H7 (cell line): ENCODE measurements around the gene KIAA0232. TPM values are rescaled to one million over a fixed set of nuclear protein-coding genes. Genes with fewer than 3 reads are reported as not detected.

Experiments used
- DNase-seq: peaks from one replicate; pipeline ENCODE4 v3.0.0; 2012
- H3K27me3 ChIP-seq: 2 replicates; pipeline ENCODE4 v1.6.0; 2011; ENCODE audit warnings: mild to moderate bottlenecking, low read length; ENCODE audit not compliant: control insufficient read depth, insufficient read depth
- H3K36me3 ChIP-seq: replicated peaks from 2 replicates; pipeline ENCODE4 v1.5.1; 2011; ENCODE audit warnings: low read length; ENCODE audit not compliant: control insufficient read depth, insufficient read depth
- H3K4me3 ChIP-seq: 2 replicates; pipeline ENCODE4 v1.5.1; 2011; ENCODE audit warnings: low read depth, mild to moderate bottlenecking, control low read depth, low read length, moderate library complexity; ENCODE audit not compliant: insufficient read depth
- total RNA-seq: library from RNA; depleted of rRNA; stranded (reverse); fragments of >200 nt; shearing (Covaris generic); gene quantifications from 2 replicates; pipeline ENCODE4 v1.2.3, GENCODE V29; 2014

KIAA0232 gene
- total RNA-seq, 1 experiment from 2014 or later, result 11.5 TPM

DNA sequence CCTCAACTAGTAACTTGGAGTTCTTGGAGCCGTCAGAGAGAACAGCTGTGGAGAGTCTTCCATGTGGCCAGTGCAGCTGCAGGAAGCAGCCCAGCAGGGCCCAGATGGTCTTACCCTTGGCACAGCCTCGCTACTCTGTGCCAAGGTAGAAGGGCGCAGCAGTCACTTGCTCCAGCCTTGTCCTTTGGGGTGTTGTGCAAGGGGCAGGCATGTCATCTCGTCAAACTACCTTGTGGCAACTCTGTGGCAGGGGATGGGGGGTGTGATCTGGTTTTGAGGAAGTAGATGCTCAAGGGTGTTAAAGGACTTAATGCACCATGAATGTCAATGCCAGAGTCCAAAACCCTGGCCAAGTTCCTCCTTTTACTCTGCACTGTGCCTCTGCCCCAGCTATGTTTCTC lies 92.9 kb downstream of the KIAA0232 start:
- H3K36me3 ChIP-seq, result peaks cover 24% of the 10 kb centered on the region
- no peaks in the 10 kb centered on the region for H3K27me3 ChIP-seq
- no peak overlapping the region for H3K4me3 ChIP-seq
- DNase-seq, result no peak

GRCh38 chr4:6876440-6876839 lies 93.9 kb downstream of the KIAA0232 start:
- no peak overlapping the region for H3K4me3 ChIP-seq
- no peaks in the 10 kb centered on the region for H3K27me3 ChIP-seq
- DNase-seq, result no peak
- peaks cover 24% of the 10 kb centered on the region for H3K36me3 ChIP-seq

GRCh38 chr4:6877067-6877466 lies 94.5 kb downstream of the KIAA0232 start:
- H3K4me3 ChIP-seq, result no peak overlapping the region
- H3K27me3 ChIP-seq, result no peaks in the 10 kb centered on the region
- H3K36me3 ChIP-seq, result peaks cover 22% of the 10 kb centered on the region
- DNase-seq, result no peak

- Histone ChIP-seq H3K27me3 (no peaks in the 10 kb centered on the region), H3K36me3 (peaks cover 15% of the 10 kb centered on the region), H3K4me3 (no peak overlapping the region)
- DNase-seq, result no peak
Observed at GRCh38 chr4:6878451-6879059, 96.0 kb downstream of the KIAA0232 start.

- H3K27me3 ChIP-seq, result no peaks in the 10 kb centered on the region
- peaks cover 10% of the 10 kb centered on the region for H3K36me3 ChIP-seq
- no peak overlapping the region for H3K4me3 ChIP-seq
- no peak for DNase-seq
Observed at GRCh38 chr4:6880691-6881090, 98.2 kb downstream of the KIAA0232 start.

GRCh38 chr4:6881908-6882307 lies 99.4 kb downstream of the KIAA0232 start:
- peaks cover 10% of the 10 kb centered on the region for H3K36me3 ChIP-seq
- no peak overlapping the region for H3K4me3 ChIP-seq
- no peak for DNase-seq
- H3K27me3 ChIP-seq, result no peaks in the 10 kb centered on the region

DNA sequence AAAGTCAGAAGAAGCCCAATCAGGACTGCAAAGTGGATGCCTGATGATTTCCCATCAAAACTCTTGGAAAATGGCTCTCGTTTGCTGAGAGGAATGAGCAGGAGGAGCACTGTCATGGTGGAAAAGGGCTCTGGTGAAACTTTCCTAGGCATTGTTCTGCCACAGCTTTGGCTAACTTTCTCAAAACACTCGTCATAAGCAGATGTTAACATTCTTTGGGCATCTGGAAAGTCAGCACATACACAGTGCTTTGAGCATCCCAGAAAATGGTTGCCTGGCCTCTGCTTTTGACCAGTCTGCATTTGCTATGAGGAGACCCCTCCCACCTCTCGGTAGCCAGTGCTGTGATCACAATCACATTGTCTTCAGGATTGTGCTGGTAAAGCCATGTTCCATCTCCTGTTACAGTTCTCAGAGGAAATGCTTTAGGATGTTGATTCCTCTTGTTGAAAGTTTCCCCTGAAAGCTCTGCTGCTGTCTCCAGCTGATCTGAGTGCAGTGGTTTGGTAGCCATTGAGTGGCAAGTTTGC lies 101.9 kb downstream of the KIAA0232 start:
- peak; percentile 53 for DNase-seq
- Histone ChIP-seq H3K27me3 (no peaks in the 10 kb centered on the region), H3K36me3 (peaks cover 2% of the 10 kb centered on the region), H3K4me3 (no peak overlapping the region)

- Histone ChIP-seq H3K36me3 (no peaks in the 10 kb centered on the region; the same call in none of the 2 replicates), H3K27me3 (no peaks in the 10 kb centered on the region), H3K4me3 (no peak overlapping the region)
- peak; percentile 57 for DNase-seq
Observed at GRCh38 chr4:6885953-6886557, 103.5 kb downstream of the KIAA0232 start.

- Histone ChIP-seq H3K27me3 (no peaks in the 10 kb centered on the region), H3K4me3 (no peak overlapping the region), H3K36me3 (no peaks in the 10 kb centered on the region; the same call in 1 of the 2 replicates)
- DNase-seq, result no peak
Observed at GRCh38 chr4:6886886-6887285, 104.4 kb downstream of the KIAA0232 start.

- no peaks in the 10 kb centered on the region for H3K27me3 ChIP-seq
- H3K36me3 ChIP-seq, result no peaks in the 10 kb centered on the region; the same call in 1 of the 2 replicates
- DNase-seq, result peak; percentile 30
- H3K4me3 ChIP-seq, result no peak overlapping the region
Observed at GRCh38 chr4:6887591-6888371, 105.3 kb downstream of the KIAA0232 start.

DNA sequence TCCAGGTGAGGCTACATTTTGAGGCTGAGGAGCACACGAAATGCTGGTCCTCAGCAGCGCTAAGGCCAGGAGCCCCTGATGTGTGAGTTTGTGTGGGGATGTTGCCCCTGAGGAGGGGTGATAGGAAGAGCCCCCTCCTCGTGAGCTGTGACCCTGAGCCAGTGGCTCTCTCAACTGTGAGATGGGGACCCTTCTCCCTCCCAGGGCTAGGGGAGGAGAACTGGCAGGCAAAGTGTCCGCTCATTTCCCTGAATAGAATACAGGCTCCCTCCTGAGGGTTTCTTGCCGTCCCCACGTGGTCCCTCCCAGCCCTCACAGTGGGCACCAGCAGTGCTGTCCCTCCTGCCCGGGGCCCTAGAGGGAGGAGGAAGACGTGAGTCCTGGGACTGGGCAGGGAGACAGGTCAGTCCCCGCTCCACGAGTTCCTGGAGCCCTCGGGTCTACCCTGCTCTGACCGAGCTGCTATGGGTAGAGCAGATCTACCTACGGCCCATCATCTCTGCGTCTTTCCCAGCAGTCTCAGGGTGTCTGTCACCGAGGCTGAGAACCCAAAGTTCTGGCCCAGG lies 106.1 kb downstream of the KIAA0232 start:
- DNase-seq, result peak; percentile 55
- Histone ChIP-seq H3K36me3 (no peaks in the 10 kb centered on the region; the same call in 1 of the 2 replicates), H3K4me3 (no peak overlapping the region), H3K27me3 (no peaks in the 10 kb centered on the region)

- Histone ChIP-seq H3K36me3 (no peaks in the 10 kb centered on the region), H3K27me3 (no peaks in the 10 kb centered on the region), H3K4me3 (no peak overlapping the region)
- peak; percentile 46 for DNase-seq
Observed at GRCh38 chr4:6889101-6889735, 106.7 kb downstream of the KIAA0232 start.

DNA sequence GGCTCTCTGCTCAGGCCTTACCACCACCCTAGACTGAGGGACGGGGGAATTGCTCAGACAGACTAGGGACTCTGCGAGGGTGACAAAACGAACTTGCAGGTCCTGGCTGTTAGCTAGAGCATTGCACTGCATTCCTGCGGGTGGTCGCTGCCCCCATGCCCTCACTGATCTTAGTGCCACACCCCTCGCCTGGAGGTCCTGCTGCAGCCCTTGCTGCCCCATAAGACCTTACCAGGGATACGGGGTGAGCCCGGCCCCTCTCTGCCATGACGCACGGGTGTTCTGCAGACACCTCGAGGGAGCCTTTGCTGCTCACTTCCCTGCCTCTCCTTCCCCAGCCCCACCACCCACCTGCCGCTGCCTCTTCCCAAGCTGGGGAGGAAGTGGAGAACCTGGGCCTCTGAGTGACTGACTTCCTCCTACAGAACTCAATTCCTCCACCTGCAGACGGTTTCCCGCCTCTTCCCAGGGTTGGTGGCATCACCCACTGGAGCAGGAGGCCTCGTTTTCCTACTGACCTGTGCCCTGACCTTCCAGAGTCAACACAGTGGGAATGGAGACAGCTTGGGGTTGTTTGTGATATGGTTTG lies 107.3 kb downstream of the KIAA0232 start:
- no peak for DNase-seq
- no peaks in the 10 kb centered on the region for H3K27me3 ChIP-seq
- no peaks in the 10 kb centered on the region for H3K36me3 ChIP-seq

DNA sequence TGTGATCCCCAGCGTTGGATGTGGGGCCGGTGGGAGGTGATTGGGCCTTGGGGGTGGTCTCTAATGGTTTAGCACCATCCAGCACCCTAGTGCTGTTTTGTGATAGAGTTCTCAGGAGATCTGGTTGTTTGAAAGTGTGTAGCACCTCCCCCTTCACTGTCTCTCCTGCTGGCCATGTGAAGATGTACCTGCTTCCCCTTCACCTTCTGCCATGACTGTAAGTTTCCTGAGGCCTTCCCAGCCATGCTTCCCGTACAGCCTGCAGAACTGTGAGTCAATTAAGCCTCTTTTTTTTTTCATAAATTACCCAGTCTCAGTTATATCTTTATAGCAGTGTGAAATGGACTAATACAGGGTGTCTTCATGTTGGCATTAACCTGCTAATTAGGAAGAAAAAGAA lies 107.8 kb downstream of the KIAA0232 start:
- DNase-seq, result no peak
- Histone ChIP-seq H3K36me3 (no peaks in the 10 kb centered on the region), H3K27me3 (no peaks in the 10 kb centered on the region), H3K4me3 (no peak overlapping the region)

More for the DNA sequence above, 107.3 kb downstream of the KIAA0232 start:
- H3K4me3 ChIP-seq, result no peak overlapping the region
